GM04504 (cell line): Measurements from ENCODE around the gene LMAN2L.
"Not testable (repeated sequence)": the region's sequence is repeated elsewhere in the genome, so short reads cannot be mapped to it uniquely, and the experiment has no call there.

Experiments
- DNase-seq: peaks from one replicate; pipeline ENCODE4 v3.0.0-alpha.2; 2012; ENCODE audit warnings: low read depth

LMAN2L gene

DNA sequence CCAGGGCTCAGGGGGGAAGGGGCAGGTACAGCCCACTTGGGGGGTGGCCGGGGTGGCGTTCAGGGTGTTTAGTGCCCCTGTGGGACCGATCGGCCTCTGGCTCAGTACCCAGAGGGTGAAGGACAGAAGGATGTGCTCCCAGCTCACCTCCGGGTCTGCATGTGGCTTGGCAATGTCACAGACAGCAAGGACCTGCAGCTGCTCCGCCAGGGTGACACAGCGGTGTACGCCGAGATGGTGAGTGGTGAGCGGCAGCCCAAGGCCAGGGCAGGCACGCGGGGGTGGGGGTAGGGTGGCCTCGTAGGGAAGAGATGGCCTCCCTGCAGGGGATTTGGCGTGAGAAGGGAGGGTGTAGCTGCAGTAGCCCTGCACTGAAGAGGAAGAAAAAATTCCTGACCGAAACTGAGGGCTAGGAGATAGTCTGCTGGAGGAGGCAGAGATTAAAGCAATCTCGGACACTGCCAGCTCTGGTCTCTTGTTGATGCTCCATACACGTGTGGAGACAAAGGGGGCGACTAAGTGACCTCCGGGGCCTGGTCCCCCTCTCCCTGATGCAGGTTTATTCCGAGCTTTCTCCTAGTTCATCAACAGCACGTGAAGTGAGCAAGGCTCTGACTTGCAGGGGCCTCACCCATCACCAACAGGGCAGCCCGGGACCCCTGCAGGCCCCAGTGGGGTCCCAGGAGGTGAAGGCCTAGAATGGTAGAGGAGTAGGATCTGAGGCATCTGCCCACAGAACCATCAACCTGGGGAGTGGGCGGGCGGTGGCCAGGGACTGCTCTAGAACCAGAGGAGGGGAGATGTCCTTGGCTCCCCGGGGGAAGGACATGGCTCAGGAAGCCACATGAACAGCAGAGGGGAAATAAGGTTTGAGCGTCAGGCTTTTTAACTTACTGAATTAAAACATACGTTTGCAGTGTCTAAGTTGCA, 51.9 kb downstream of the LMAN2L start:
- DNase-seq: no peak

GRCh38 chr2:96687266-96687665, 52.6 kb downstream of the LMAN2L start:
- DNase-seq: no peak

DNA sequence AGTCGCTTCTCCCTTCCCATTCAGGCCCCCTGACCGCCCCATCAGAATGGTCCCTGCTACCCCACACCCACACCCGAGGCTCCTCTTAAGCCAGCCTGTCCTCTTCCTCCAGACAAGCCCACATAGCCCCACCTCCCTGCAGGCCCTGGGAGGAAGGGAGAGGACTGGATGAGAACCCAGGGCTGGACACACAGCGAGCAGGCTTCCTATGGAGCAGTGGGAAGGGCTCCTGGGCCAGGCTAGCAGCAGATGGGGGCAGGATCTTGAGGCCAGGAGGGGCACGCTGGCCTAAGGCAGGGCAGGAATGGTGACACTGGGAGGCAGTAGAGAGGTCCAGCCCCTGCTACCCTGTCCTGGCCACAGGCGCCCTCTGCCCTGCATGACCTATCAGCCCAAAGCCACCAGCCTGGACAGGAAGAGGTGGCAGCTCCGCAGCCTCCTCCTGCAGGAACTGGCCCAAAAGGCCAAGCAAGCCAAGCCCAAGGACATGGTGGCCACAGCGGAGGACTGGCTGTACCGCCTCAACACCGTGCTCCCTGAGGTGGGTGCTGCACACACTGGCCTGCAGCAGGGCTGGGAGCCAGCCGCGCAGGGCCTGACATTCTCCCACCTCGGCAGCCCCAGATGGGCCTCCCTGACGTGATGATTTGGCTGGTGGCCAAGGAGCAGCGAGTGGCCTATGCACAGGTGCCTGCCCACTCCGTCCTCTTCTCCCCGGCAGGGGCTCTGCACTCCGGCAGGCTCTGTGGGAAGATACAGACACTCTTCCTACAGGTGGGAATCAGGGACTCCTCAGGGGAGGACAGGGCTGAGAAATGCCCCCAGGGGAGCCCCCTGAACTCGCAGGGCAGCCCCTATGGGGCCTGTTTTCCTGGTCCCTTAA, 54.0 kb downstream of the LMAN2L start:
- no peak for DNase-seq

DNA sequence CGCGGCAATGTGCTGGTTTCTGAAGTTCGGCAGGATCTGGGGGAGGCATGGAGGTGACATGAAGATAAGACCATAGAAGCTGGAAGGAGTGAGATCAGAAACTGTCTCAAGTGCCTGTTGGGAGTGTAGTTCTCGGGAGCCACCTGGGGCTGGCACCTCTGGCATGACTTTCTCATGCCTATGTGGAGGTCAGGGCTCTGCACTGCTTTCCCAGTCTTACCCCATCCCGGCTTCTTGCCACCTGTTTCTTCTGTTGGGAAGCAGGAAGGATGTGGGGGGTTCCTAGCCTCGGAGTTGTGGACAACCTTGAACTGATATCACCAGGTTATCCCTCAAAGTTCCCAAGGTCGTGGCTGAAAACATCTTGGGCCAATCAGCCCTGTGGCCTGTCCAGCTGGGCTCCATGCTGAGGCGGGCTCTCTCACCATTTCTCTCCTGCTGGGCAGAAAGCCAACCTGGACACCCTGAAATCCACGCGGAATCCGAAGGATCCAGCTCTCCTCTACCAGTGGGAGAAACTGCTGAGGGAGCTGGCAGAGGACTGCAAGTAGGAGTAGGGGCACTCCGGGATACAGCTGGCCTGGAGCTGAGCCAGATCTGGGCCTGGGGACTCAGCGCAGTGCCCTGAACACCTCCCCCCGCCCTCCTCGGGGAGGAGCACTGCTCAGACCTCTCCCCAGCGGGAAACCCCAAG, 54.8 kb downstream of the LMAN2L start:
- DNase-seq: no peak

DNA sequence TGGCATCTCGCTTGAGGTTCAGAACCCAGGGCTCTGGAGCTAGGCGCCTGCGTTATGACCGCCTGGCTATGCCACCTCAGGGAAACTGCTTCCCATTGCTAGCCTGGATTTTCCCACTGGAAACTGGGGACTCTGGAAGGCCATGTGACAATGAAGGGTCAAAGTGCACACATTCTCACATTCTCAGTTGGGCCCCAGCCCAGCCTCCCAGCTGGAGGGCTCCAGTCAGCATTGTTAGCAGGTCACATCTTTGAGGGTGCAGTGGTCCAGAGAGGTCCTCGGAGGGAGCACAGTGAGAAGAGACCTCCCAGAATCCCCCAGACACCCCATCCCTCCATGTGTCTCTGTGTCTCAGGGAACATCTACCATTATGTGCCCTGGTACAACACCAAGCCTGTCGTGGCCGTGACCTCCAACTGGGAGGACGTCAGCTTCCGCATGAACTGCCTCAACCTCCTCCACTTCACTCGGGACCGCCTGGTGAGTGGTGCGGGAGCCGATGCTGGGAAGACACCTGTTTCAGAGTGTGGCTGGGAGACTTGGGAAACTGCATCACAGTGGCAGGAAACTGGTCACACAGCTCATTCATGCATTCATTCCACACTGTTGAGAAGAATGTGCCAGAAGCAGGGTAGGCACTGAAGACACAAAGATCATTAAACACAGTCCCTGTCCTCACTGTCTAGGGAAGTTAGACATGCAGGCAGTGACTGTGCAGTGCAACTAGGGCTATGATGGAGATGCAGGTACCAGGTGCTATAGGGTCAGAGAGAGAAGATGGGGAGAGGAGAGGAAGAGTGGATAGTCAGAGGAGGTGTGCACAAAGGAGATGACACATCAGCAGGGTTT, 55.7 kb downstream of the LMAN2L start:
- no peak for DNase-seq

DNA sequence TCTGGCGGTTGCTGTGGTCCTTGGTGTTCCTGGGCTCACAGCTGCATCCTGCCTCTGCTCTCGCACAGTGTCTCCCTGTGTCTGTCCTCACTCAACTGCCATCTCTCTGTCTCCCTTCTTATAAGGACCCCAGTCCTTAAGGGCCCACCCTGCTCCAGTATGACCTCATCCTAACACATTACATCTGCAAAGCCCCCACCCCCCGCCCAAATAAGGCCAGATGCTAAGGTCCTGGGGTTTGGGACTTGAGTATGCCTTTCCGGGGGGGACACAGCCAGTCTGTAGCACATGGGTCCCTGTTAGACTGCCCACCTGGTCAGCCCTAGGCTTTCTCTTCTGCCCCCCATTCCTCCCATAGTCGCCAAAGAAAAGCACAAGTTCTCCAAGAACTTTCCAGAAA, 56.6 kb downstream of the LMAN2L start:
- no peak for DNase-seq

- no peak for DNase-seq
Observed at GRCh38 chr2:96681540-96681939, 58.3 kb downstream of the LMAN2L start.

DNA sequence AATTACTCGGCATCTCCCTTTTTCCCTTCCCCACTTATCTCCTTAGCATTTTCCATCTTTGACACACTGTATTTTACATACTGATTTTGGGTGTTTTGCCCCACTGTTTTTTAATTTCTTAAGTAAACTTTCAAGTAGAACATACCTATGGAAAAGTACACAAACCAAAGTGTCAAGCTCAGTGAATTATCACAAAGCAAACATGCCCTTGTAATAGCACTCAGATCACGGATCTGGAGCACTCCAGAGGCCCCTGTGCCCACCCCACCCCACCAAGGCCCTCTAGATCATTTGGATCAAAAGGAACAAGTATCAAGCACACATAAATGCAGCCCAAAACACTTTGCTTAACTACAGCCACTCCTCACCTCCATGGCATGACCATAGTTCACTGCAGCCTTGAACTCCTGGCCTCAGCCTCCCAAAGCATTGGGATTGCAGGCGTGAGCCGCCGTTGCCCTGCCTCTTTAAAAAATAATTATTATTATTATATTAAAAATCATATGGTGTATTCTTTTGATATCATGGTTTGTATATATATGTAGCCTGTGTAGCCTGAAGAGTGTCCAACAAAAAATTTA, 59.2 kb downstream of the LMAN2L start:
- DNase-seq: no peak

DNA sequence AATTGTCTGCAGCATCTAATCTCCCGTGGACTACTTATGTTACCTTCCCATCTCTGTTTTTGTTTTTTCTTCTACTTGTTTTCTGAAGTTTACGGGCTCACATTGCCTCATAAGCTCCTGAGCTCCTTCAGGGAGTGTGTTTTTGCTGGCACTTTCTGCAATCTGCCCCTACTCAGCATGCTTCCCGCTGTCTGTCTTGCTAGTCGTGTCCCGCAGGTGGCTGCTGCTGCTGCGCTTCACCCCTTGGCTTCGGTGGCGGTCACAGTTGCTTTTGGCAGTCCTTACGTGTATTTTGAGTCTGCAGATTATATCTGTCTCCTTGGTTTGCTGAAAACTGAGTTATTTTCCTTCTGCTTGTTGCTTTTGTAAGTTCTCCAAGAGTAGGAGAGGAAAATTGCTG, 60.0 kb downstream of the LMAN2L start:
- no peak for DNase-seq

GRCh38 chr2:96669539-96670215, 70.2 kb downstream of the LMAN2L start:
- no peak for DNase-seq

DNA sequence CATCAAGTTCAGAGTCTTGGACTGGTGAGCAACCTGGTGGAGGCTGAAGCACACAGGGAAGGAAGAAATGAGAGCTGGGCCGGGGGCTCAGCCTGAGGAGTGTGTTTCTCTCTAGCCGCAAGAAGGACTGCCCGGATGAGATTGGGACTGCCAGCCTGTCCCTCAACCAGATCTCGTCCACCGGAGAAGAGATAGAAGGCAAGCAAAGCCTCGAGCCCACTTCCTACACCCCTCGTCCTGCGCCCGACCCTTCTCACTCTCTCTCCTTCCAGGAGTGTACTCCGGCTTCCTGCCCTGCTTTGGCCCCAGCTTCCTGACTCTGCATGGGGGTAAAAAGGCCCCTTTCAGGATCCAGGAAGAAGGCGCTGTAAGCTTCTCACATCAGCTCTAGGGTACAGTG, 71.1 kb downstream of the LMAN2L start:
- no peak for DNase-seq

GRCh38 chr2:96665717-96666116, 74.1 kb downstream of the LMAN2L start:
- not testable (repeated sequence) for DNase-seq

DNA sequence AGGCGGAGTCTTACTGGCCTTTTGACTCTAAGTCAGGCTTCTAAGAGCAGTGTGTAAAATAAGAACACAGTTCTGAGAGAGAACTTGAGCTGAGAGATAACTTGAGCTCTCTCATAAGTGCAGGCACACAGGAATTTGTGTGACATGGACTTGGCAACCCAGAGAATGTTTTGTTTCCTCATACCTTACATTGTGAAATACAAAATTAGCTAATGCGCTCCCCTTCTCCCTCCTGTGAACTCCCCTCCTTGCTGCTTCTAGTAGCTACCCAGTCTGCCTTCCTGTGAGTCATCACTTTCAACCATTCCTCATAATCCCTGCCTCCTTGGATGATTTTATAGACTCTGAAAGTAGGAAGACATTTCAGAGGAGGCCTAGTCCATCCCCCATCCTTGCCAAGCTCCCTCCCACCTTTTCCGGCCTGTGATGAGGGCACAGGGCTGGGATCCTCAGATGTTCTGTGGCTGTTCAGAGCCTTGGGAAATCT, 74.7 kb downstream of the LMAN2L start:
- DNase-seq: peak; percentile 98

GRCh38 chr2:96664366-96664925, 75.4 kb downstream of the LMAN2L start:
- DNase-seq: no peak

- DNase-seq: no peak
Observed at GRCh38 chr2:96663829-96664228, 76.0 kb downstream of the LMAN2L start.

DNA sequence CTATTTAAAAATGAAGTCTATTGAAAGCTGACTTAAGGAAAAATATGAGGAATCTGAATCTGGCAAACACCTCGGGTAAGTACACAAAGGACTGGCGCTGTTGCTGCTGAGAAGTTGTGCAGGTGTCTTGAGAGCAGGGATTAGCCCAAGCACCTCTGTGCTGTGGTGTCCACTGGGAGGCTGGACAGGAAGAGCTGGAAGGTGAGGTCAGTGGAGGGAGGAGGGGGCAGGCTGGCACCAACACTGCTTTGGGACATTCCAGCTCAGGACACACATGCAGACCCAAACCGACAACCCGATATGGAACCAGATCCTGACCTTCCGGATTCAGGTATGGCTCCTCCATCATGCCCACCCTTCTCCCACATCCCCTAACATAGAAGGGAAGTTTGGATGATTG, 76.7 kb downstream of the LMAN2L start:
- no peak for DNase-seq

- DNase-seq: no peak
Observed at GRCh38 chr2:96662360-96662759, 77.5 kb downstream of the LMAN2L start.

DNA sequence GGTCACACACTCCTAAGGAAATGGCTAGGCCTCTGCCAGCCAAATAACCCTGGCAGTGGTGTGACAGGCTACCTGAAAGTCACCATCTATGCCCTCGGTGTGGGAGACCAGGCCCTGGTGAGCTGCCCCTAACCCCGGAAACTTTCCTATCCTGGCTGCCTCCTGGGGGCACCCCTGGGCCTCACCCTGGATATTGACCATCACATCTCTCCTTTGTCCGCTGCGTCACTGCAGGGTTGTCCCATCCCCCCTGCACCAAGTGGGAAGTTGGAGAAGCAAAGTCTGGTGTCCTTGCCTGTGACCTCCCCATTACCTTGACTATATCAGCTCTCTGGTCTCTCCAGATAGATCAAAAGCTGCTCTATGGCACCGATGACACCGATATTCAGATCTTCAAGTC, 78.5 kb downstream of the LMAN2L start:
- no peak for DNase-seq

- DNase-seq: no peak
Observed at GRCh38 chr2:96656540-96656939, 83.3 kb downstream of the LMAN2L start.
